ENCODE results near the gene STRBP.
"Not testable (repeated sequence)": the region's sequence is repeated elsewhere in the genome, so short reads cannot be mapped to it uniquely, and the experiment has no call there.

The STRBP gene

GRCh38 chr9:123191680-123192079 is 76.7 kb downstream of the STRBP start:
- DNase-seq (ENCODE audit: low read depth in 2 of 2) = no peak

- DNase-seq (ENCODE audit: low read depth in 2 of 2) = no peak
Measured at GRCh38 chr9:123191260-123191659, 77.1 kb downstream of the STRBP start.

GRCh38 chr9:123187131-123187530 is 81.3 kb downstream of the STRBP start:
- DNase-seq (ENCODE audit: low read depth in 2 of 2) = no peak

- not testable (repeated sequence) for DNase-seq (ENCODE audit: low read depth in 2 of 2)
Measured at GRCh38 chr9:123186029-123186428, 82.4 kb downstream of the STRBP start.

DNA sequence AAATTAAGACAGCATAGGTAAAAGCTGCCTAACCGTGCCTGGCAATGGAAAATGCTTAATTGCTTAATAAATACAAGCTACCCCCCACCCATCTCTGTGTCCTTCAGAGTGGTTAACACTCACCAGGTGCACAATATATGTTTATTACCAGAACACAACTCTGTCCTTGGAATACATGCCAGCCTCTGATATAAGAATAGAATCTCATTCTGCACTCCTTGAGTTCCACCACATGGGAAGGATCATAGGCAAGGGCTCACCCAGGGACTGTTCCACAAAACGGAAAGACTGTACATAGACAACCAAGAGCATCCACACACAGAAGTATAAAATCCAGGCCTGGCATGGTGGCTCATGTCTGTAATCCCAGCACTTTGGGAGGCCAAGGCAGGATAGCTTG is 91.4 kb downstream of the STRBP start:
- DNase-seq (ENCODE audit: low read depth in 2 of 2) = no peak

DNA sequence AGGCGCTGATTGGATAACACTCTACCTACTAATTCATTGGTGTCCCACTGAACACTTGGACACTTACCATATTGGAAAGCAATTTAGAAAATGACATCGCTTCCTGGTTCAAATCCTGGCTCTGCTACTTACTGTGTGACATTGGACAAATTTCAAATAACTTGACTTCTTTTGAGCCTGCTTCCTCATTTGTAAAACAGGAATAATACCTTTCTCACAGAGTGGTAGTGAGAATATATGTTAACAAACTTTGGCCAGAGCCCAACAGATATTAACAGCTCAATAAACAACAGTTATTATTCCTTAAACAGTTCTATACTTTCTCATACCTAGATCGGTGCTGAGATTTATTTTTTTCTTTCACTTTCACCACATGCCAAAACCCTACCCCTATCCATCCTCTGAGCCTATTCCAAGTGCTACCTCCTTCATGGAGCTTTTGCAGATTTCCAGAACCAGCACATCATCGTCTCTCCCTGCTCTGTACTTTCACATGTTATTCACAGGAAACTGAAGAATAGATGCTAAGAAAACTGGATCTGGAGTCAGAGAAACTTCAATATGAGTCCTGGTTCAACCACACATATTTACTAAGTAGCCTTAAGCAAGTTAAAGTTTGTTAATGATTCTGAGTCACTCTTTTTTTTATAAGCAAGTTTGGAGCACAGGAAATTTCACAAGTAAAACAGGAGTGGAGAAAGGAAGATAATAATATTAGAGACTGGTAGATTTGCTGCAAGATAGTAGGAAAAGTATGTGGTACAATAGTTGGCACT is 92.3 kb downstream of the STRBP start:
- no peak for DNase-seq (ENCODE audit: low read depth in 2 of 2)

DNA sequence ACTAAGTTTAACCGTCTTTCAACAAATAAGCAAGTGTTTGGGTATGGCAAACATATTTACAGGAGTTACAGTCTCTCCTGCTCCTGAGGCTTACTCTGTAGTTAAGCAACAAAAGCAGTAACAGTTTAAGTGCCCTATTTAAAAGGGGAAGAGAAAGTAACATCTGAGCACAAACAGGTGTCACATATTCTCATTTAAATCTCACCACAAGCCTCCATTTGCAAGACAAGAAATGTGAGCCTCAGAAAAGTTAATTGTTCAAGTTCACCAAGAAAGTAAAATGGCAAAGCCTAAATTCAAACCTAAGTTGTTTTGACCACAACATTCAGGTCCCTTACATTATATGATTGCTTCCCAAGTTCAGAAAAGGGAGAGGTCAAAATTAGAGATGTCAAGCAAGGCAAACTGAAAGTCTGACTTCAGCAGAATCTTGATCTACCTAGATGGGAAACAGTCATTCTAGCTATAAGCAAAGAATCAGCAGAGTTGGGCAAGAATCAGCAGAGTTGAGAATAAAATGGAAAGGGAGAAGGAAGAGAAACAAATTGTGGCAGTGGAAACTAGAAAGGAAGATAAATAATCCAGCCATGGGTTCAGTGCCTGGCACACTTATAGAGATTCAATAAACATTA is 93.4 kb downstream of the STRBP start:
- DNase-seq (ENCODE audit: low read depth in 2 of 2) = no peak

DNA sequence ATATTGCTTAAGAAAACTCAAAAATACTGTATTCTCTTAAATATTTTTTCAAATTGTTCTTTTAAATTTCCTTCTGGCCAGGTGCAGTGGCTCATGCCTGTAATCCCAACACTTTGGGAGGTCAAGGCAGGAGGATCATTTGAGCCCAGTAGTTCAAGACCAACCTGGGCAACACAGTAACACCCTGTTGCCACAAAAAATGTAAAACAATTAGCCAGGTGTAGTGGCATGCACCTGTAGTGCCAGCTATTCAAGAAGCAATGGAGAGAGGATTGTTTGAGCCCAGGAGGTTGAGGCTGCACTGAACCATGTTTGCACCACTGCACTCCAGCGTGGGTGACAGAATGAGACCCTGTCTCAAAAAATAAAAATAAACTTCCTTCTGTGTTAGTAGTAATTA is 94.3 kb downstream of the STRBP start:
- DNase-seq (ENCODE audit: low read depth in 2 of 2) = no peak

DNA sequence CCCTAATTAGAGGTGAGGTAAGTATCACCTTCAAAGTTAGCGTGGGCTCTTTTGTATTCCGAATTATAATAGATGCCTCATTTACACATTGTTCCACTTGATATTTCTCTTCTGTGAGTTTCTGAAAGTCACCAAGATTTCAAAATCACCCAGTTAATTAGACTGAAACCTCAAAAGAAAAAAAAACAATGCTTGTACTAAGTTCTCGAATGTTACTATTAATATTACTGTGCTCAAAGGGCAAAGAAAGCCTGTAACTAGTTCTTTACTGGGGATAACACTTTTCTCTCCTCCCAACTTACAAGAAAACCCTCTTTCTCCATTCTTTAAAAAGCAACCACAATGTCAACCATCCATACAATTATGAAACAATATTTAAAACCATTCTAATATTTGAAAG is 98.5 kb downstream of the STRBP start:
- DNase-seq (ENCODE audit: low read depth in 2 of 2) = no peak

- DNase-seq (ENCODE audit: low read depth in 2 of 2) = no peak
Measured at GRCh38 chr9:123168586-123168985, 99.8 kb downstream of the STRBP start.

- no peak for DNase-seq (ENCODE audit: low read depth in 2 of 2)
Measured at GRCh38 chr9:123167474-123167873, 100.9 kb downstream of the STRBP start.

DNA sequence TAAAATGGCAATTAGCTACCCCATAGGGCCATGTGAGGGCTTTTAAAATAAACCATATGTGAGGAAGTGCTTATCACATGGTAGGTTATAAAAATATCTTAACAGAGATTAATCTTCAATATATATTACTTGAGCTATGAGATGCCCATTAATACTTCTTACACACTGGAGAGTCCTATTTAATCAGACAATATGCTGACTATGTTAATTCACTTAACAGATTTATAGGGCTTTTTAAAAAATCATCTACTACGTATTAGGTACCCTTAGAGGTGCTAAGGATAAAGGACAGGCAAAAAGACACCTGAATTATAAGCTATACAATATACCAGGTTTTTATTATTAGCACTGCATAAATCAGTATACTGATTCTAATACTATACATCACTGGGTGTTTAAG is 102.6 kb downstream of the STRBP start:
- DNase-seq (ENCODE audit: low read depth in 2 of 2) = no peak

DNA sequence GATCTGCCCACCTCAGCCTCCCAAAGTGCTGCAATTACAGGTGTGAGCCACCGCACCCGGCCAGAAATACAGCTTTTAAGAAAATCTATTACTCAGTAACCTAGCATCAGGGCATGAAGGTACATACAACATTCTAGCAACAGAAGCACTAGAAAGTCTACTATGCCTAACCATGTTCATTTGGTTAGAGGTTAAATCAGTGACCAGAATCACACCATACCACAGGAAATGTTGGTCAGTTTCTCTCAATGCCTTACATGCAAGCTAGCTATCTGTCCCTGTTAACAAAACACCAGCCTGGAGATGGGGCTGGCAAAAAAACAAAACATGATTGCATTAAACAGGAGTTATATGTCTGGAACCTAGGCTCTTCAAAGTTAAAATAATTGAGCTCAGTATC is 104.1 kb downstream of the STRBP start:
- DNase-seq (ENCODE audit: low read depth in 2 of 2) = no peak

GRCh38 chr9:123162791-123163345 is 105.5 kb downstream of the STRBP start:
- DNase-seq (ENCODE audit: low read depth in 2 of 2) = no peak

- DNase-seq (ENCODE audit: low read depth in 2 of 2) = no peak
Measured at GRCh38 chr9:123162360-123162759, 106.0 kb downstream of the STRBP start.

DNA sequence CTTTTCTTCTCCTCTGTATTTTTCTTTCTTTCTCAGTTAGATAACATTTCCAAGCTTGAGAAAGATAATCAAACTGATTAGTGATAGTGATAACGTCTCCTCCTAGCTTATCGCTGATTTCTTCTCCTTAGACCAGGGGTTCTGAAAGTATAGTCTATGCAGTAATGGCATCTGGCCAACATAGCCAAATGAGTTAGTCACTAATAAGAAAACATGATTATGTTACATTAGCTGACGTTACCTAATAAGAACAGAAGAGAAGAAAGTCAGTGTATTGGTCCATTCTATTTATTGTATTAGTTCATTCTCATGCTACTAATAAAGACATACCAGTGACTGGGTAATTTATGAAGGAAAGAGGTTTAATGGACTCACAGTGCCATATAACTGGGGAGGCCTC is 111.2 kb downstream of the STRBP start:
- DNase-seq (ENCODE audit: low read depth in 2 of 2) = no peak

GRCh38 chr9:123150708-123151503 is 117.5 kb downstream of the STRBP start:
- DNase-seq (ENCODE audit: low read depth in 2 of 2) = no peak

- no peak for DNase-seq (ENCODE audit: low read depth in 2 of 2)
Measured at GRCh38 chr9:123149067-123149466, 119.3 kb downstream of the STRBP start.

DNA sequence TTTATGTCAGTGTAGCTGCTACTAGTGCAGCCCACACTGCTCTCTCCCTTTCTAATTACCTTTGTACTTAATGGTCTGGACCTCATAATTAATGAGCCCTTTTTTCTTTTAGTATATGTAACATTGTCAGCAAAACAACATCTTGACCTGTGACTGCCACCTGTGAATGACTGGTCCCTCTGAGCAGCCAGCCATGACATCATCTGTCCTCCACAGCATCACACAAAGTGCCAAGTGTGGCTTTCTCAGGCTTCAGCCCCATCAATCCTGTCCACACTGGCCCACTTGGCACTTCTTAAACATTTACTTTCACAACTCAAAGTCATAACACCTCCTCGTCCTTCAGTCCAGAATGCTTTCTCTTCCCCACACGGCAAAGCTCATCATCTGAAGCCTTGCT is 130.2 kb downstream of the STRBP start:
- no peak for DNase-seq (ENCODE audit: low read depth in 2 of 2)

- DNase-seq (ENCODE audit: low read depth in 2 of 2) = no peak
Measured at GRCh38 chr9:123135430-123135829, 133.0 kb downstream of the STRBP start.

DNA sequence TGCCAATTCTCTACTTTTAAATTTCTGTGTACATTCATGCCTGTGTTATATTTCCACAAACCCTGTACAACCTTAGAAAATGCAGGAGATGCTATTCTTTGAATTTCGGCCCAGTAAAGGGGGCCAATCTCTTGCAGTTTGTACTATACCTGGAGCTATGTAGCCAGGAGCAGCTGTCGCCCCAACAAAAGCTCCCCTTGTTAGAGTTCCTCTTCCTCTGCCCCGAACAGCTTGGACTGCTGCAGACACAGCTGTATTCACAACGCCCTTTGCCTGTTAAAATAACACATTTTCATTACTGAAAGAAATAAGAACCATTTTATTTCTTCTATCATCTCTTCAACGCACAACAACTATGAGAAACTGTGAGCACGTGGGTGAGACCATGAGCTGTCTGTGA is 135.7 kb downstream of the STRBP start:
- no peak for DNase-seq (ENCODE audit: low read depth in 2 of 2)

GRCh38 chr9:123131993-123132392 is 136.4 kb downstream of the STRBP start:
- DNase-seq (ENCODE audit: low read depth in 2 of 2) = no peak
